GM21528 (cell line): ENCODE results near the gene MBNL3.

Source experiments
- ATAC-seq: cut with Tn5 transposase; IDR thresholded peaks from one replicate; pipeline ENCODE4 v1.9.1; 2021; ENCODE audit warnings: mild to moderate bottlenecking, moderate library complexity; ENCODE audit not compliant: unreplicated experiment, low FRiP score

Gene MBNL3, protein sequence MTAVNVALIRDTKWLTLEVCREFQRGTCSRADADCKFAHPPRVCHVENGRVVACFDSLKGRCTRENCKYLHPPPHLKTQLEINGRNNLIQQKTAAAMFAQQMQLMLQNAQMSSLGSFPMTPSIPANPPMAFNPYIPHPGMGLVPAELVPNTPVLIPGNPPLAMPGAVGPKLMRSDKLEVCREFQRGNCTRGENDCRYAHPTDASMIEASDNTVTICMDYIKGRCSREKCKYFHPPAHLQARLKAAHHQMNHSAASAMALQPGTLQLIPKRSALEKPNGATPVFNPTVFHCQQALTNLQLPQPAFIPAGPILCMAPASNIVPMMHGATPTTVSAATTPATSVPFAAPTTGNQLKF

GRCh38 chrX:132488819-132489577 lies at the start of gene MBNL3:
TSS of gene MBNL3 (minus strand) at chrX:132489038. CDS start at chrX:132439611, 49,427 bp downstream.
- ATAC-seq: peak; percentile 70

DNA sequence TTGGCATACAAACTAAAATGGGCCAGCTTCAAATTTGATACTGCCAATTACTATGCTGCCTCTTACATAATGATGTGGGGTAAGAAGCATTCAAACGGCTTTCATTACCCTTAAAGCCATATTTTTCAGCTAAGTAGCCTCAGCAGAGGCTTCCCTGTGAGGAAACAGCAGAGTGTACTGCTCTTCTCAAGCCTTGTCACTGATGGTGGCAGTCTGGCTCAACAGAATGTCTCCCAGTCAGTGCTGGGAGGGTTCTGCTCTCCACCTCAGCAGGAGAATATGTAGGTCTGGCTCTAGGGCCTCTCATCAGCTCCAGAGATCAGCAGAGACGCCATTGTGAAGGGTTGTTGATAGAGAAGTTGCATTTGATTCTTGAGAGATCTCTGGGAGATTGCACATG lies 44.6 kb upstream of the MBNL3 start:
- ATAC-seq: no peak

DNA sequence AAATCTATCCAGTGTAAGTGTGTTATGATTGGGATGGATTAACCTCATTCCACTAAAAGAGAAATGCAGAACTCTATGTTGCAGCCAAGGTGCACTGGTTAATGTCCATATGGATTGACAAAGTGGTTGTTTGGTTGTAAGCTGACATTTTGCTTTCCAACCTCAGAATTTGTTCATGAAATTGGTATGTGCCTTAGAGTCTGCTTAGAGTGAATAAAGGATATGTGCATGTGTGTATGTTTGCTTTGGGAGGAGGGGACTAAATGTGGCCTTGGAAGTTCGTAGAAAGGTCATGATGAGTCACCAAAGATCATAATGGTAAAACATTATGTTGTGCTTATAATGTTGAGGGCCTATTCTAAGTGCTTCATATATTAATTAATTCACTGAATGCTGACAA lies 44.1 kb upstream of the MBNL3 start:
- no peak for ATAC-seq

DNA sequence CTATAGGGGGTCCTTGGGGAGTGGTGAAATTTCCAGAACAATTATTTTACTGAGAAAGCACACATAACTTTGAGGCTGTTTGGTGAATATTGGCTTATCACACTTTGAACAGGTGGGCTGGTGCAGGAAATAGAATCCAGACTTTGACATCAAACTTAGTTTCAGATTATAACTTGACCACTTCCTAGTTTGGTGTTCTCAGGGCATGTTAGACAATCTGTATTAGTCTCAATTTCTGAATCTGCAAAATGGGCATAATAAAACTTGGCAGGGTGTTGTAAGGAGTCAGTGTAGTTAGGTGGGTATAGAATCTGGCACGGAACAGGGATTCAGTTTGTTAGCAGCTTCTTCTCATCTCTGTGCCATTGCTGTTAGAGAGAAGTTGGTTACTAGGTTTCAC lies 43.3 kb upstream of the MBNL3 start:
- no peak for ATAC-seq

GRCh38 chrX:132520792-132521191 lies 32.0 kb upstream of the MBNL3 start:
- no peak for ATAC-seq

DNA sequence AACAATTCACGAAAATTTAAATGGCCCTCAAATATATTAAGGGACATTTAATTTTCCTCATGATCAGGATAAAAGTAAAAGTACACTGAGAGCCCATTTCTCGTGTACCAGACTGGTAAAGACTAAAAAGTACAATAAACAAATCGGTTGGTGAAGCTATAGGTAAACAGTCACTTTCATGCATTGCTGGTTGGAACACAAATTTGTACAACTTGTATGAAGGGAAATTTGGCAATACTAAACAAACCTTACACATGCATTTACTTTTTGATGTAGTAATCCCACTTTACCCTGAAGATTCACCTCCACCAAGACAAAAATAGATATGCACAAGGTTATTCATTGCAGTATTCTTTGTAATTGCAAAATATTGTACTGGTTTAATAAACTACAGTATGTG lies 31.4 kb upstream of the MBNL3 start:
- no peak for ATAC-seq

- ATAC-seq: no peak
These were observed 29.6 kb upstream of the MBNL3 start for GRCh38 chrX:132518401-132518800.

DNA sequence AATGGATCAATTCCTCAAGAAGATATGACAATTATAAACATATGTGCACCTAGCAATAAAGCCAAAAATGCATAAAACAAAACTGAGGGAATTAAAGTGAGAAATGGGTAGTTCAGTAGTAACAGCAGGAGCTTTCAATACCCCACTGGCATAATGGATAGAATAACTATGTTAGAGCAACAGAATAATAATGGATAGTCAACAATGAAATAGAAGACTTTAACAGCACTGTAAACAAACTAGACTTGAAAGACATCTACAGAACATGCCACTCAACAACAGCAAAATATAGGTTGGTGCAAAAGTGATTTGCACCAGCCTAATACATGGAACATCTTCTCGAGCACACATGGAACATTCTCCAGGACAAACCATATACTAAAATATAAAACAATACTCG lies 20.0 kb upstream of the MBNL3 start:
- ATAC-seq: no peak

DNA sequence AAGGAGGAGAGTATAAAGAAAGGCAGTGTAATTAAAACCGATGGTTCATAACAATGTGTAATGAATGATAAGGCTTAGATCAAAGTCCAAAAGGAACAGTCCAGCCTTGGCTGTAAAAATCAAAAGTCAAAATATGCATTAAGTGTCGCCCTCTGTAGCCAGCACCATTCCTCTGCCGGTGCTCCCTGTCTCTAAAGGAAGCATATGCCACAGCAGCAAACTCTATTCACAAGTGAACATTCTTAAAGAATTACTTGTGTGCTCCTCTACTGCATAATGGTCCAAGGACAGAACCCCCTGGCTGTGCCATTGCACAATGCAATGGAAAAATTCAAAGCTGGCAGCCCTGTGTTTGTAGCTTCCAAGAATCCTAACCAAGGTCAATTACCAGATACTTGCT lies 16.3 kb upstream of the MBNL3 start:
- ATAC-seq: no peak

DNA sequence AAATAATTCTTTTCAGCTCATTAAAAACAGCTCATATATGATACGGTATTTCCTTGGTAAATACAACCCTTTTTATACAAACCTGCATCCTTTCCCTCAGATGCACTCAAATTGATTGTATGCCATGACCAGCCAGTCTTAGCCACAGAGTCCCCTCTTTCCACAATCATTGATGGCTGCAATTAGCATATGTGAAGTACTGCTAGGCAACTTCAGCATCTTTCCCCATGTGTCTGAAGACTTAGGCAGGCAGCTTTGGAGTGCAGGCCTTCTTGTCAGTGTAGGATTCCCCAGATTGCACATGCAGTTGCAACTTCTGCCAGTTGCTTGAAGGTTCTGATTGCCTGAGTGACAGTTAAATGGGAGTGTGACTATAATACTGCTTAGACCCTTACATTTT lies 15.6 kb upstream of the MBNL3 start:
- no peak for ATAC-seq

- no peak for ATAC-seq
These were observed 12.8 kb upstream of the MBNL3 start for GRCh38 chrX:132501606-132502005.

DNA sequence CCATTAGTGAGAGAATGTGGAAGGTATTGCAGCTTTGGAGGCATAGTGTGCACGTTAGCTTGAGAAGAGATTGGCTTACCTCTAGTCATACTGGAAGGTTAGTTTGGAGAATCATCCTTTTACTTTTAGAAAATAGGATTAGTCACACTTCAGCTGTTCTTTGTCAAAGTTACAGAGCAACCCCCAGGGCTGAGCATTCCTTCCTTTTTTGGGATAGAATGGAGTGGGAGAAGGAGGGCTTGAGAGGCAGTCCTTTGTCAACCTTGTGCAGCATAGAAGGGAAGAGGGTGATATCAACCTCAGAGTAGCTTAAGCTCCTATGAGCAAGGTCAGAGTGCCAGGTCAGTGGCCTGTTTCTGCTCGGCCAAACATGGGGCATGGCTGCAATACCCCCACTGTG lies 8.6 kb upstream of the MBNL3 start:
- ATAC-seq: no peak

DNA sequence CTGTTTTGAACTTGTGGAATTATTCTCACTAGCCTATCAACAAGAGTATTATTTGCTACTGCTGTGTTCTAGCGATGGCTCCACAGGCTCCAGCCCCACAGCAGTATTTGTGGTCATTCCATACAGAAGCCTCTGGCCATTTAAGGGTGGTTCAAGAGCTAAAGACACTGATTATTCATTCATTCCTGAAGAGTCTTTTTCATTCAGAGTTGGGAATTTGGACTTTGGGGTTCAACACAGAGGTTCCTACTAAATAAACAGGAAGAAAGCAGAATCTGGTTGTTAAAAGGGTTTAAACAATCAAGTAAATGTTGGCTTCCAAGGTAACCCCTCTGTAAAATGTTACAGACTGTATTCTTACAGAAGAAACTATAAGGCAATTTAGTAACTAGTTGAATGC lies 4.3 kb upstream of the MBNL3 start:
- no peak for ATAC-seq

DNA sequence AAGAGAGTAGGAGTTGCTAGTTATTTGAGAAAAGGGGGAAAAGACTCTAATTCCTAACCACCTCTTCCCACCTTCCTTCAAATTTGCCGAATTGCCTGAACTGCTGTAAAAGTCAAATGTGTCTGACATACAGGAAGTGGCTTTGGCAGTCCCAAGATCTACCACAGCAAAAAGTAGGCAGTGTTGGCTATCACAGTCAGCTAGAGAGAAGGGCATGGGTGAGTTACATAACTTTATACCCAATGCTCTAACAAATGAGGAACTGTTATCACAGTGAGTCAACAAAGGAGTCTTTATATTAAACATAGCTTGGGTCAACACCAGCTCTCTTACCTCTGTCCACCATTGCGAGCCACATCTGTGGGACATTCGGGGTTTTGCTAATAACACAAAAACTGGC lies 2.4 kb upstream of the MBNL3 start:
- peak; percentile 27 for ATAC-seq

GRCh38 chrX:132489578-132490419 lies 961 bp upstream of the MBNL3 start:
- peak; percentile 45 for ATAC-seq

GRCh38 chrX:132488180-132488705 lies 595 bp downstream of the MBNL3 start:
- no peak for ATAC-seq

DNA sequence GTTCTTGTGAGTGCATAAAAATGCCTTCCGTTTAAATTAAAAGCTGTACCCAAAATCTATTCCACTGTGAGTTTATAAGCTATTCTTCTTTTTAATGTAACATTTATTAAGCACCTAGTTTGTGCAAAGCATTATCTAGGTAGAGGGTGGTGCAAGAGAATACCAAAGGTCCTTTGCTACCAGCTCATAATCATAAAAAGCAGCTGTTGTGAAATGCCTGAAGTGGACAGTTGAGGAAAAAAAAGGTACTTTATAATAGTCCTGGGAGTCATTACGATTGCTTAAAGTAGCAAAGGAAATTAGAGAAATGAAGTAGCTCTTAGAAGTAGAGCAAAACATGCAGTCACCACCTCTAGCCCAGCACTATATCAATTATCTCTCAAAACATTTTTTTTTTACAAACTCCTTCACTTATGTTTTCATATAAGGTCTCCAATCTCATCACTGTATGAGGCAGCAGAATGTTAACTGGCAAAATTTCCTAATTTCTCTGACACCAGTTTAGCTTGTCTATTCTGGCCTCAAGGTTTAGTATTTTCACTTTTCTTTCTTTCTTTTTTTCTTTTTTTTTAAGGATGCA lies 2.1 kb downstream of the MBNL3 start:
- no peak for ATAC-seq

- ATAC-seq: no peak
These were observed 4.9 kb downstream of the MBNL3 start for GRCh38 chrX:132483951-132484350.

DNA sequence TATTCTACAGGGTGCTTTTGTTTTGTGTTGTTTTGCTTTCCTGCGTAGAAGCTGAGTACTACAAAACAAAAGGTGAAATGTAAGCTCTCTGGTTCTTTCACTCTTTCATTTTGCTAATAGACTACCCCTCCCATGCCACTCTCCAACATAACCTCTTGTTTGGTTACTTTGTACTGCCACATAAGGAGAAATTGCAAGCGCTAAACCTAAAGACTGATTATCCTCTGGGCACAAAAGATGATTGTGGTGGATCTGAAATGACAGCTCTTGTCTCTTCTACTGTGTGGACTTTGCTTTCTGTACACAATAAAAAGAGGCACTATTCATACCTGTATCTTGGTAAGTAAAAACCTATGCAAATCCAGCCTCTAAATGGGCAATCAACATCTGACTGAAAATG lies 5.3 kb downstream of the MBNL3 start:
- ATAC-seq: no peak

DNA sequence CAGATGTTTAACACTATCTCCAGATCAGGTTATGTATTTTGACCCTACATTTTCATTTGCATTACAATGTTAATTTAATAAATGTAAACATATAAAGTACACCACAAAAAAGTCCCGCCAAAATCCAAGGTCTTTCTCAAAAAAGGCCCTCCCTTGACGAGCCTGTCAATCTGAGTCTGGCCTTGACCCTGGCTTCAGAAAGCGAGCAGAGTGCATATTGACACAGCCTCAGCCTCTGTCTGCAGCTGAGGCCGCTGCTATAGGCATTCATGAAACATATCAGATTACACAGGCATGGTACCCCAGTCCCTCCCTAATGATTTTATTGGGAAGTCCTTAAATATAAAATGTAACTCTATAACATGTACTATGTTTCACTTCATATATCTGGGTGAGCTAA lies 6.2 kb downstream of the MBNL3 start:
- no peak for ATAC-seq

GRCh38 chrX:132481449-132481848 lies 7.4 kb downstream of the MBNL3 start:
- ATAC-seq: no peak
